SKM-1 treated with dmso at 0.1 percent for 144 hours (cell line): ENCODE measurements around the gene ABI1.
A peak's percentile ranks its signal among the peaks of the same experiment; 100 is the strongest.
"Not testable (repeated sequence)": the region's sequence is repeated elsewhere in the genome, so short reads cannot be mapped to it uniquely, and the experiment has no call there.

Source experiments
- DNase-seq: peaks from one replicate; lab custom pipeline; 2025; ENCODE audit not compliant: unreplicated experiment; lab: John Stamatoyannopoulos, UW

ABI1 gene

DNA sequence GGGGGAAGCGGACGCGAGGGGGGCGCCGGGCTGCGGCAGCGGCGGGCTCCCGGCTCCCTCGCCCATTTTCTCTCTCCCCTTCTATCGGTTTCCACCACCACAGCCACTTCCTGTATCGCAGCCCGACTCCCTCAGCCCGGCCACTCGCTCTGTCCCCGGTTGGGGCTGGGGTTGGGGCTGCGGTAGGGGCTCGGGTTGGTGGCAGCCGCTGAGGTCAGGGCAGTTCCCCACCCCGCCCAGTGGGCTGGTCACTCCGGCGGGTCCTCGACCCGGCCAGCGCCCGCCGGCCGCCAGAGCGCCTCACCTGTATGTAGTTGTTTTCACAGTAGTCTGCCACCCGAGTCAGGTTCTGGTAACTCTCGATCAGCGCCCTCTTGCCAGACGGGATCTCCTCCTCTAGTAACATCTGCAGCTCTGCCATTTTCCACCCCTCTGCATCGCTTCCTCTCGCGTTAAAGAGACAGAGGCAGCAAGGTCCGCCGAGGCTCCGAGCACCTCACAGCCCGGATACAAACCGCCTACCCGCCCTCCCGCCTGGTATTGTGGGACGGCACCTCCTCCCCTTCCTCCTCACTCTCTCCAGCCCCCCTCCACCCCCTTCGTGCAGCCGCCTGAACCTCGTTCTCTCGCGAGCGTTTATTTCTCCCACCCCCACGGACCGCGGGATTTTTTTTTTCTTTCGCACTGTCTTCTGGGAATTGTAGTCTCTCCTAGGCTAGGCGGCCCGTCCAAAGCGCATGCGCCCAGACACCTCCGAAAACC, at the start of gene ABI1:
TSS of gene ABI1 (minus strand) at position 516 of the 762 bp plus-strand sequence. CDS start at position 421, 95 bp downstream.
- peak; percentile 89 for DNase-seq

DNA sequence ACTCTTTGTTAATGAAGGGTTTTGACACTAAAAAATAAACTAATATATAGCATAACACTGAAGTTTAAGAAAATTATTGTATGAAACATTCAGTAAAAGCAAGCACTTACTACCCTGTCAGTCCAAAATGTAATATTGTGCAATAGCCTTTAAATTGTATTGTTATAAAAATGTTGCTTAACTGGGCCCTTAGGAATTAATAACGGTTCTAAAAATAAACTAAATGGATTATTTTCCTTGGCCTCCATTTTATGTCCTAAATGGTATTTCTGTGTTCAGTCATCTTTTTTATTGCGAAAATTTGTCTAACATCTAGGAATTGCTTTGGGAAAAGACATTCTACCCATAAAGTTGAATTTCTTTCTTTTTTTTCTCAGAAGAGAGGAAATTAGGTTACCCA, 49.0 kb upstream of the ABI1 start:
- no peak for DNase-seq

DNA sequence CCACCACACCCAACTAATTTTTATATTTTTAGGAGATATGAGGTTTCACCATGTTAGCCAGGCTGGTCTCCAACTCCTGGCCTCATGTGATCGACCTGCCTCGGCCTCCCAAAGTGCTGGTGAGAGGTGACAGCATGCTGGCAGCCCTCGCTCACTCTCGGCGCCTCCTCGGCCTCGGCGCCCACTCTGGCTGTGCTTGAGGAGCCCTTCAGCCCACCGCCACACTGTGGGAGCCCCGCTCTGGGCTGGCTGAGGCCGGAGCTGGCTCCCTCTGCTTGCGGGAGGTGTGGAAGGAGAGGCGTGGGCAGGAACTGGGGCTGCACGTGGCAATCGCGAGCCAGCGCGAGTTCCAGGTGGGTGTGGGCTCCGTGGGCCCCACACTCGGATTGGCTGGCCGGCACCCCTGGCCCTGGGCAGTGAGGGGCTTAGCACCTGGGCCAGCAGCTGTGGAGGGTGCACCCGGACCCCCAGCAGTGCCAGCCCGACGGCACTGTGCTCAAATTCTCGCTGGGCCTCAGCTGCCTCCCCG, 44.6 kb upstream of the ABI1 start:
- DNase-seq: not testable (repeated sequence)

DNA sequence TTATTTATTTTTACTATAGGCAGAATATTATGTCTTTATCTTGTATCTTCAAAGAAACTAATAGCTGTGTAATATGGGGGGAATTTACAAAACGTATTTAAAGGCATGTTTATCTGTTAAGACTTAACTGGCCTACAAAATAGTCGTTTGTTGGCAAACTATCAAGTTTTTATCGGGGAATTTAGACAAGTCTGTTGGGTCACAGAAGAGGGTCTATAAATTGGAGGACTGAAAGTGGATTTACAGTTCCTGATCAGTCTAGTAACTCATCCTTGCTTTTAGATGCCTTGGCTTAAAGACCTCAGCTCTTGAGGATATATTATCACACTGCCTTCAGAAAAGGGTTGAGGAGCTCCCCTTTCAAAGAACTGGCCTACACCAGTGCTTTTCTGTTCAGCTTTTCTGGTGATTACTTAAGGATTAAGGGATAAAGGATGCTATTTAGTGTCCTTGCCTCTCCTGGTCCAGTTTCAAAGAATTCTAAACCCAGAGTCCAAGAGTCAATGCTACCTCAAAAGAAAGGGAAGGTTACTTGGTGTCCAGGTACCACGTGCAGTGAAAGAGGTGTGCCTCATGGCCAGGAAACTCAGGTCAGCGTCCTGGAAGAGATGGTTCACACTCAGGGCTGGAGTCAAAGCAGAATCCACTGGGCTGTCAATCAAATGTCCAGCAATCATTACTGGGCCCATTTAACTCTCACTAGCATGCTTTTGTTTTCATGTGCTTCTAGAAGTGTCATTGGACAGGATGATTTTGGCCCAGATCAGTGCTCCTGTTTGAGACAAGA, 42.9 kb upstream of the ABI1 start:
- DNase-seq: no peak

DNA sequence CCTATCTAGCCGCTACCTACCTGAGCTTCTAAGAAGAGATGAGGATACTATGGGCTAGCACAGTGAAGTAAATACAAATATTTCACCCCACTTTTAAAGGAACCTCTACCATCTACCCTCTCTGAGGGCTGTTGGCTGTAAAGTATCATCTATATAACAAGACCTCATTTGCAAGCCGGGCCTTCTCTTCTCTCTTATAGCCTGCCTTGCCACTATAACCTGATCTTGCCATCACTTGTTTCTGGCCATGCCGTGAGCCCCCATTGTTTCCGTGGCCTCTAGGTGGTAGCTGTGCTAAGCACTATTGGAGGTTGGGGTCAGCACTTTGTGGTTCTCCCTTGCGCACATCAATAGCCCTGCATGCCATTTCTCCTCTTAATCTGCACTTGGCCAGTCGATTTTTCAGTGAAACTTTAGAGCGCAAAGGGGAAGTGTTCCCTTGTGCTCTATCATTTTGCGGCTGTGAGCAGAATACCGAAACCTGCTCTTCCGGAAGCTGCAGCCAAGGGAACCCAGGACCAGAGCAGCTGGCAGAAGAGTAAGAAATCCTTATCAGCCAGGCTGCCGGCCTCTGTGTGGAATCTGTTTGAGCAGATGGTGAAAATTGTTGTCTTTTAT, 31.7 kb upstream of the ABI1 start:
- peak; percentile 33 for DNase-seq

DNA sequence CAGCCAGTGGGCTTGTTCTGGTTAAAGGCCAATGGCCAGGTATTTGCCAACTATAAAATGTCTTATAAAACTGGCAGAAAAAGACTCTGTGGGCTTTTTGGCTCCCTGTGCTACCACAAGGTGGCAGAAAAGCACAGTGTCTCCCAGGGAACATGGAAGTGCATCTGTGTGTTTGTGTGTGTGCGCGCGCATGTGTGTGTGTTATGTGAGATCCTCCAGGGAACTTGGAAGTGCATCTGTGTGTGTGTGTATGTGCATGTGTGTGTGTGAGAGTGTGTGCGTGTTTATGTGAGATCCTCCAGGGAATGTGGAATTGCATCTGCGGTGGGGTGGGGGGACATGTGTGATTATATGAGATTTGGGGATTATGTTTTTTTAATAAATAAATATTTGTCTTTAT, 30.2 kb upstream of the ABI1 start:
- peak; percentile 28 for DNase-seq

DNA sequence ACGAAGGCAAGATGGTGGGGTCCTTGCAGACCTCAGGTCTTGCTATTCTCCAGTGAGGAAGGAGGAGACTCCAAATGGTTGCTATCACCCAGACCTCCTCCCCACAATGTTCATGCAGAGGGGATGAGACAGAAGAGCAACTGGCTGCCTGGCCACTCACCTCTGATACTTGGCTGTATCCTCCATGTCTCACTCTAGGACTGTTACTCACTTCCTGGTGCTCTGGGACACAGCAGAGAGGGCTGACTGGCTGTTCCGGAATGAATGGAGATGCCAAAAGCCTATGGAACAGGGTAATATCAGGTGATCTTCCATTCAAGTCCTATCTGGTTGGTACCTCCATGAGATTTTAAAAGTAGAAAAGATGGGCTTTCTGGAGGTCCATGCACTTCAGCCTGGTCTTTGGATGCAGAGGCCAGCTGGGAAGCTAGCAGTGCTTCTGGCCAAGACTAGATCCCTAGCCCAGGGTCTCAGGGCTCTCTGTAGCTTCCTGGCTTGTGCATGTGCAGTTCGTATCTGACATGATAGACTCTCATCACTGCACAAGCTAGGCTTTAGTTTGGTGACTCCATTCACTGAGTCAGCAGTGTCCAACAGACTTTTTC, 27.0 kb upstream of the ABI1 start:
- no peak for DNase-seq

DNA sequence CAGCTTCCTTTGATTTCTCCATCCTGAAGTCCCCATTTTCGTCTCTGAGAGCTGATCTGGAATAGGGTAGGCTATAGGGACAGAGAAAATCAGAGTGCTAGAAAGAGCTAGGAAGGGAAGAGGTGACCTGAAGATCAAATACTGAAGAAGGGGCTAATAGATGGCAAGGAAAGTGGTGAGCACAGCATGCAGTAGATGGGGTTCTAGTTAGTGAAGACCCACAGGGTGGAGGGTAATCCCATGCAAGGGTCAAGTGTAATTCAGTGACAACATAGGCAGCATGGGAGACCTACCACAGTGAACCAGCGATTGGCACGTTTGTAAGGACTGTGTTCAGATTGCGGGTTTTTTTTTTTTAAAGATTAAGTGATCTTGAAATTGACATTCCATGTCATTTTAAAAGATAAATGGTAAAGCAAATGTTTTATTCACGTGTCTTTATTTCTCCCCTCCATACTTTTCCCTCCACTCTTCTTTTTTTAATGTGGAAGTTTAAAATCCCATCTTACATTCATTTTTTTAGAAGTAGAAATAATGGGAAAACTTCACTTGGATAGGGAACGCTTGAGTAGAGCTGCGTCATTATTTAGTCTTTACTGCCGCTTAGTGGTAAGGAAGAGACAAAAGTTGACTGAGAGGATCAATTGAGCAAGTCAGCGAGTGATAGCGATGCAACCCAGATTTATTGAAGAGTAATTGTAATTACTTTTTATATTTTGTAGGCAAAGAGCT, 21.0 kb upstream of the ABI1 start:
- peak; percentile 5 for DNase-seq

DNA sequence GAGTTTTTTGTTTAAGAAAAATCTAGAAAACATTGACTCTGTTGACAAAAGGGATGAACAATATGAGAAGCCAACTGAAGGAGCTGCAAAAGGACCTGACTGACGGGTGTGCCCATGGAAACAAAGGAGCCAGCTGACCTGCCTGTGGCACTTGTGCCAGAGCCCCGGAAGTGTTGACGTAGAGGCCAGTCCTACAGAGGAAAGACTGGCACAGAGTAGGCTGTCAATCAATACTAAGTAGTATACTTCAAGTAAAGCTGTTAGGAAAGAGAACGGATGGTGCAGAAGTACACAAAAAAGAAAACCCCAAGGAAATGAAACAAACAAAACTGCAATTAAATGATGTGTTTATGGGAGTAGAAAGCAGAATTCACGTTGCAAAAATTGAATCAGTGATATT, 19.0 kb upstream of the ABI1 start:
- DNase-seq: no peak

DNA sequence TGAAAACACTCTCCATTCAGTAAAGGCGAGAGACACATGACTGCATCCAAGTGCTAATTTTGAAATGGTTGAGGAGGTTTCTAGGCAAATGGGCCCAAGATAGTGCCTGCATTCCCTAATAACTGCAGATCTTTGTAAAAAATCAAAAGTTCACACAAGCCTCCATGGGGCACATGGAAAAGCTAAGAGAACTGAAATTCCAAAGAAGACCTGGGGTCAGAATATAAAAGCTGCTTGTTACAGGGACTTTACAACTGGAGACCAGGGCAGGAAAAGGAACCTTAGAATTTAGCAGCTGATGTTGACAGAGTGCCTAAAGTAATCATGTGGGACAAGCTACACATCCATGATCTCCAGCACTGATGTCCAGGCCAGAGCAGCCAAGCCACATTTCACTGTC, 10.0 kb upstream of the ABI1 start:
- no peak for DNase-seq

DNA sequence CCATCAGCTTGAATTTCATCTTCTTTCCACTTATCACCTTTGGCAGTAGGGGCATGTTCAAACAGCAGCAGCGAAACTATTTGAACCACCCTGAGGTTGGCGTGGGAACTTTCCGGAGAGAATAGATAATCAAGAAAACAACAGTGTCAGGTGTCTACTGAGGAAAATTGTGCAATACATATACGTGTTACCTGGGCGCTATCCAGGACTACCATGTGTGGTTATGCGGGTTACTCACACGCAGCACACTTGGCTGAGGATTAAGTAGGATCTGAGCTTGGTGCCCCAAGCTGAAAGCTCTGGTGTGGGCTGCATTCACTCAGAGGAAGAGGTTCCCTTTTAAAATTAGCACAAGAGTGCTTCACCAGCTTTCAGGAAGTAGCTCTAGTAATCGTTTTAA, 8.8 kb upstream of the ABI1 start:
- peak; percentile 26 for DNase-seq

DNA sequence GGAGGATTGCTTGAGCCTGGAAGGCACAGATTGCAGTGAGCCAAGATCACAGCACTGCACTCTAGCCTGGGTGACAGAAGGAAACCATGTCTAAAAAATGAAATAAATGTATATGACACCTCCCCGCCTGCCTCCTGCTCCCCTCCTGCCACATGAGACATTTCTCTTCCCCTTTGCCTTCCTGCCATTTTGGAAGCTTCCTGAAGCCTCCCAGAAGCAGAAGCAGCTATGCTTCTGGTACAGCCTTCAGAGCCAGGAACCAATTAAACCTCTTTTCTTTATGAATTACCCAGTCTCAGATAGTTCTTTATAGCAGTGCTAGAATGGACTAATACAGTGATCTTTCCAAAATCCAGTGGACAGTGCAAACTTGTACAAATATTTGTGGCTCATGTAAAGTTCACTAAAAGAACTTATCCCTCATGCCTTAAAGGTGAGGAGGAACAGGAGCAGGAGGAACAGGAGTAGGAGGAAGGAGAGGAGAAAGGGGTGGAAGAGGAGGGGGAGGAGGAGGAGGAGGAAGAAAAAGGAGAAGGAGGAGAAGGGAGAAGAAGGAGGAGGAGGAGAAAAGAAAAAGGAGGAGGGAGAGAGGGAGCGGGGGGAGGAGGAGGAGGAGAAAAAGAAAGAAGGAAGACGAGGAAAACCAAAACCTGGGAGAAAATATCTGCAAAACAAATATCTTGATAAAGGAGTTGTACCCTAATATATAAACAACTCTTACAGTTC, 2.8 kb upstream of the ABI1 start:
- DNase-seq: no peak

DNA sequence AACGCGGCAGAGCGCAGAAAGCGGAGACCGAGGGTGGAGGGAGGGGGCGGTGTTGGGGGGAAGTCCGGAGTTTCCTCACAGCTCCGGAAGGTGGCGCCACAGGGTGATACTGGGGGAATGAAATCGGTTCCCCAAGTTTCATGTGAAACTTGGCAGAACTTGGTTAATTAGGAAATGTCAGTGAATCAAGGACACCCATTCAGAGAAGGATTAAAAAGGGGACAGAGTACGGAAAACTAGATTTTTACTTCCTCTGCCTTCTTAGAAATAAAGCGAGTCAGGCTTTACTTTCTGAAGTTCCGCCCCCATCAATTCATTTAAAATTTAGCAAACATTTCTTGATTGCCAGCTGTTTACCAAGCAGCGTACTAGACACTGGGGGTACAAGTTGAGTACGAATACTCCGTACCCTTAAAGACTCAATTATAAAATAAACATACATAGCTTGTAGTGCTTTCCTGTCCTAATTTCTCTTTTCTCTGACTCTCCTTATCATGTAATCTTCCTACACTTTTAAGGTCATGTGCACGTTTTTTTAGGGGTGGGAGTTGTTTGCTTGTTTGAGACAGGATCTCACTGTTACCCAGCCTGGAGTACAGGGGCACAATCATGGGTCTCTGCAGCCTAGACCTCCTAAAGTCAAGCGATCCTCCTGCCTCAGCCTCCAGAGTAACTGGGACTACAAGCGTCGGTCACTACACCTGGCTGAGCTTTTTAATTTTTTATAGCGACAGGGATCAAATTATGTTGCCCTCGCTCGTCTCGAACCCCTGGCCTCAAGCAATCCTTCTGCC, 644 bp upstream of the ABI1 start:
- no peak for DNase-seq

DNA sequence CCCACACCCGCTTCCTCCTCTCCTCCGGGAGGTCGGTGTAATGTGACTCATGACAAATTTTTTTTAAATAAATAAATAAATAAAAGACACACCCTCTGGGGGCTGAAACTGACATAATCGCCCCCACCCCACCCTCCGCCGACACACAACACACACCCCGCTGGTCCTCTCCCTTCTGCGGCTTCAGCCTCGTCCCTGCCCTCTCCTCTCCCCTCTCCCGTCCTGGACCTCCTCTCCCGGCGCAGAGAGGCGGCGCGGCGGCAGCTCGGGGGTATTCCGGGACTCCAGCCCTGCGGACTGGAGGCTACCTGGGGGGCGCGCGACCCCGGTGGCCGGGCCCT, 686 bp downstream of the ABI1 start:
- DNase-seq: no peak

DNA sequence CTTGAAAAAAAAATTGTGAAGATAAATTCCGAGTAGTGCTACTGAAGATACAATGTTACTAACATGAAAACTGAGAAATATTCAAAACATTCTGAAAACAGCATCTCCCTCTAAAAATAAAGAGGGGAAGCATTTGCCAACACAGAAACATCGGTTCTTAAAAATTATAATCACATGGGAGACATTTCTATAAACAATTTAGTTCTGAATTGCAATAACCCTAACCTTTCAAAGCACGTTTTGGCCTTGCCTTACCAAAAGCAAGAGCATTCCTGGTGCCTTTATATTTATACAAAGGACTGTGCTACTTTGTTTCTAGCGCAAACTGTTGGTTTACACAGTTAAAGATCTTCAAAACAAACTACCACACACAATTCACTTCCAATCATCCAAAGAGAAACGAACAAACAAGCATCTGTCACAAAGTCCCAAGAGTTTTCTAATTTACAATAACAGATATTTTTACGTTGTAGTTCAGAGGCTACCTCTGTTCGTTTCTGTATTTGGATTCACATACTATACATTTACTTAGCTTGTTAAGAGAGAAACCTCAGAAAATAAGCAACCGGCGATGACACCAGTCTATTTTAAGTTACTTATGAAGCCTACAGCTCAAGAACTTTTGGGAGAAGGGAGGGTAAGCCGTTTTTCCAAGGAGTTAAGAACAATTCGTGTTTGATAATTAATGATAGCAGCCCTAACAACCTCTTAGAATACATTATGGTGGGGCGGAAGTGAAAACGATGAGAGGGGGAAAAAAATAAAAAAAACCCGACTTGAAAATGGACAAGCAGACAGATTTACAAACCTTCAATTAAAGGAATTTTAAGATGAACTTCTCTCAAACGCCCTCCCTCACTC, 1.3 kb downstream of the ABI1 start:
- no peak for DNase-seq

DNA sequence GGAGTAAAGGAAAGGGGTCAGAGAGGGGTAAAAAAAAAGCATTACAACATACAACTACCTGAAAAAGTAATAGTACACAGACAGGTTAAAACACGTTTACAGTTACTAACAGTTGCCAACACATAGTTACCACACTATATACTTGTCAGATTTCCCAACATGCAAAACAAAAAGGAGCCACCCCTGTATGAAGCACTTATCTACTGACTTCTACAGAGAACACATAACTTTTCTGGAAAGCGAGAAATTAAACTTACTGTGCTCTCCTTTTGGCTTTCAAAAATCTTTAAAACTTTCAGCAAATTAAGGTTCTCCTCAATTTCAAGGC, 2.1 kb downstream of the ABI1 start:
- no peak for DNase-seq

DNA sequence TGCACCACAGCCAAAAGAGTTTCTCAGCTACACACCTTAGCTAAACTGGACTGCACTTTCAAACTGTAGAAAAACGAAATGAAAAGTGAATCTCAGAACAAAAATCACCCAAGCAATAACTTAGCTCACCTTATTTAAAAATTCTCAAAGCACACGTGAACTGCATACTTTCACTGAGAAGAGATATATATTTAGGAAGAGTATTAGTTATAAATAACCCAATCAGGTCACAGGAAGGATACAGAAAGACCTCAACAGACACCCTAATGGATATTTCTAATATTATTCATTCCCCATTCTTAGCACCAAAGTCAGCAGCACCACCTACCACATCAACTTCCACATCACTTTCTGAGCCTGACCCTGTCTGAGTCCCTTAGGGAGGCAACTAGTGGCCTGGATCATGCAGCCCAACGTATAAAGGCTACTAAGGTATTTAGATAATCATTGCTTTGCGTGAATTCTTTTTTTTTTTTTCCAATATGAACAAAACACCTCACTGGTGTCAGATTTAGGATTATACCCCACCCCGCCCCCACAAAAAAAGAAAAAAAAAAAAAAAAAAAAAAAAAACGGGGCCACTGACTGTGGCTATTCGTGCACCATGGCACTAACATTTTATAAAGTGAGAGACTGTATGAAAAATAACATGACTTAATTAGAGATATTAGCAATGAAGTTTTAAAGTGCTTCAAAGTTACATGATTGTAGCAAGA, 2.6 kb downstream of the ABI1 start:
- no peak for DNase-seq

DNA sequence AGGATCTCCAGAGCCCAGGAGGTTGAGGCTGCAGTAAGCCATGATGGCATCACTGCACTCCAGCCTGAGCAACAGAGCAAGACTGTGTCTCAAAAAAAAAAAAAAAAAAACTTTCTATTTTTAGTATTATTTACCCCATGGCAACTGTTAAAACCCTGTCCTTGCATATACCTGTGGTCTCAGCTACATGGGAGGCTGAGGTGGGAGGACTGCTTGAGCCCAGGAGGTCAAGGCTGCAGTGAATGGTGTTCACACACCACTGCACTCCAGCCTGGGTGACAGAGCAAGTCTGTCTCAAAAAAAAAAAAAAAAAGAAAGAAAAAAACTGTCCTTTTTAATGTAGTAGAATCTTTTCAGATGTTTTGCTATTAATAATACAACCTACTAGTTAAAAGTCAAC, 3.2 kb downstream of the ABI1 start:
- not testable (repeated sequence) for DNase-seq
